A549 (cell line): ENCODE results near the gene ENTPD2. TPM values are rescaled to one million over a fixed set of nuclear protein-coding genes. Genes with fewer than 3 reads are reported as not detected.

Experiments
- ATAC-seq, 2 experiments: fragments of 200-7000 bp in 1 of 2; fragments of >200 bp in 1 of 2; cut with Nextera tagmentation in 1 of 2; cut with Tn5 transposase in 1 of 2; 3 replicates each; pipeline versions ENCODE4 v1.8.0 to v1.9.1; 2018 to 2020; ENCODE audit warnings: mild to moderate bottlenecking in 1 of 2, moderate library complexity in 1 of 2
- CTCF ChIA-PET: fragments of 300-600 bp; sonication (Branson Sonifier 250); formaldehyde crosslinking; extraction: SDS; loops from one replicate; lab custom pipeline; 2021; ENCODE audit warnings: antibody characterized with exemption, inconsistent platforms; lab: Yijun Ruan, JAX
- POLR2A ChIA-PET: fragments of 350-600 bp; formaldehyde crosslinking; extraction: SDS; loops from one replicate; lab custom pipeline; 2021; ENCODE audit warnings: antibody characterized with exemption, inconsistent platforms; lab: Yijun Ruan, JAX
- DNase-seq, 2 experiments: peaks; one replicate each; pipeline versions ENCODE4 v3.0.0 to v3.0.0-alpha.2; 2011 to 2016; ENCODE audit warnings: low read depth in 1 of 2, low spot score in 1 of 2
- FAIRE-seq: peaks from 2 replicates; lab custom pipeline; 2011; peaks lifted over from hg19 to GRCh38; lab: Jason Lieb, UNC
- H3K27ac ChIP-seq, 2 experiments: fragments of >200 bp; sonication (Bioruptor Twin); formaldehyde crosslinking; 3 replicates each; pipeline ENCODE4 v1.5.1; 2016 to 2017
- H3K4me1 ChIP-seq: fragments of >200 bp; sonication (Bioruptor Twin); formaldehyde crosslinking; 3 replicates; pipeline ENCODE4 v1.6.1; 2016
- H3K4me2 ChIP-seq: fragments of >200 bp; sonication (Bioruptor Twin); formaldehyde crosslinking; 3 replicates; pipeline ENCODE4 v1.6.1; 2016
- H3K4me3 ChIP-seq: fragments of >200 bp; sonication (Bioruptor Twin); formaldehyde crosslinking; 3 replicates; pipeline ENCODE4 v1.5.1; 2016
- H3K9me3 ChIP-seq: fragments of >200 bp; sonication (Bioruptor Twin); formaldehyde crosslinking; 3 replicates; pipeline ENCODE4 v1.6.1; 2016
- CBX2 ChIP-seq: fragments of 200-600 bp; sonication (generic); IDR thresholded peaks from 2 replicates; pipeline ENCODE4 v1.6.1; 2016; ENCODE audit warnings: low read depth, mild to moderate bottlenecking, borderline replicate concordance
- ESRRA ChIP-seq: fragments of 150-350 bp; IDR thresholded peaks from 2 replicates; pipeline ENCODE4 v1.6.1; 2014; ENCODE audit warnings: mild to moderate bottlenecking, low read length, borderline replicate concordance
- PHF8 ChIP-seq: fragments of 200-600 bp; sonication (generic); IDR thresholded peaks from 2 replicates; pipeline ENCODE4 v1.6.1; 2016; ENCODE audit warnings: low read depth, mild to moderate bottlenecking, antibody characterized with exemption, moderate library complexity, borderline replicate concordance
- POLR2AphosphoS2 ChIP-seq: conservative IDR thresholded peaks from 2 replicates; pipeline ENCODE4 v1.6.1; 2012; ENCODE audit warnings: low read length, improper control_type of control experiment, inconsistent platforms
- RARB ChIP-seq: fragments of 250-450 bp; sonication (Bioruptor Pico); IDR thresholded peaks from 2 replicates; pipeline ENCODE4 v1.8.0; 2021; ENCODE audit warnings: mild to moderate bottlenecking, moderate library complexity
- SMC3 ChIP-seq: fragments of >200 bp; sonication (Bioruptor Twin); formaldehyde crosslinking; IDR thresholded peaks from 3 replicates; pipeline ENCODE4 v1.6.1; 2018; ENCODE audit warnings: inconsistent platforms
- SREBF2 ChIP-seq: fragments of 450-650 bp; IDR thresholded peaks from 2 replicates; pipeline ENCODE4 v1.6.1; 2014; ENCODE audit warnings: mild to moderate bottlenecking, moderate library complexity
- TFCP2L1 ChIP-seq: fragments of 250-450 bp; sonication (Bioruptor Pico); IDR thresholded peaks from 2 replicates; pipeline ENCODE4 v1.5.0; 2021; ENCODE audit warnings: mild to moderate bottlenecking
- TP53 ChIP-seq: fragments of 250-450 bp; sonication (Bioruptor Pico); IDR thresholded peaks from 2 replicates; pipeline ENCODE4 v1.5.0; 2021; ENCODE audit warnings: mild to moderate bottlenecking, moderate library complexity
- ZNF302 ChIP-seq: fragments of 250-450 bp; sonication (Bioruptor Pico); IDR thresholded peaks from 2 replicates; pipeline ENCODE4 v1.9.0; 2021; ENCODE audit warnings: inconsistent platforms, mild to moderate bottlenecking, moderate library complexity
- ZSCAN20 ChIP-seq: fragments of 250-450 bp; sonication (Bioruptor Pico); IDR thresholded peaks from 2 replicates; pipeline ENCODE4 v1.8.0; 2022; ENCODE audit warnings: mild to moderate bottlenecking, moderate library complexity
- WGBS: methylation state at CpG from one replicate; pipeline ENCODE4 v1.1.6; 2017; ENCODE audit errors: missing lambda C conversion rate; 5-methylcytosine and 5-hydroxymethylcytosine counted together
- polyA plus RNA-seq, 4 experiments: library from polyadenylated mRNA; depleted of rRNA in 3 of 4; stranded (reverse); fragments of >200 nt; fragmentation: RNase III in 1 of 4; extraction: RNeasy Plus Mini Kit Qiagen cat#74134 plus additional on column Dnase treatment in 1 of 4; gene quantifications; 2 replicates in 3 of 4; 3 replicates in 1 of 4; pipeline ENCODE4 v1.2.3, GENCODE V29; 2011 to 2017
- TF ChIP-seq, protein P1 (sequence below): IDR thresholded peaks from 2 replicates; pipeline ENCODE4 v1.6.1; 2012
- TF ChIP-seq, protein P2 (sequence below): fragments of 200-600 bp; sonication (generic); IDR thresholded peaks from 2 replicates; pipeline ENCODE4 v1.6.1; 2016; ENCODE audit warnings: antibody characterized with exemption, mild to moderate bottlenecking, moderate library complexity
- TF ChIP-seq, protein P3 (sequence below): IDR thresholded peaks from 2 replicates; pipeline ENCODE4 v1.6.1; 2012; ENCODE audit warnings: low read depth, borderline replicate concordance
- TF ChIP-seq, protein P4 (sequence below): fragments of 450-650 bp; IDR thresholded peaks from 2 replicates; pipeline ENCODE4 v1.6.1; 2014; ENCODE audit warnings: antibody characterized with exemption

ENTPD2 gene
- polyA plus RNA-seq, 2 of the 4 experiments (the other 2 are of a cell fraction), result 0.75 to 1.2 TPM

DNA sequence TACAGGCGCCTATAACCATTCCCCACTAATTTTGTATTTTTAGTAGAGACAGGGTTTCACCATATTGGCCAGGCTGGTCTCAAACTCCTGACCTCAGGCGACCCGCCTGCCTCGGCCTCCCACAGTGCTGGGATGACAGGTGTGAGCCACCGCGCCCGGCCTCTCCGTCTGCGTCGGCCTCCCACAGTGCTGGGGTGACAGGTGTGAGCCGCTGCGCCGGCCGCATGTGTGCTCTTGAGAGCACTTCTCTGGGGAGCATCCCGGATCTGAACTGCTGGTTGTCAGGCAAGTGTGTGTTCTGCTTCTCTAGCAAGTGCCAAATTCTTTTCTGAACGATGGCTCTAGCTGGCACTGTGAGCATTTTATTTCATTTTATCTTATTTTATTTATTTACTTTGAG lies 3.7 kb upstream of the ENTPD2 start:
- FAIRE-seq, result no peak

DNA sequence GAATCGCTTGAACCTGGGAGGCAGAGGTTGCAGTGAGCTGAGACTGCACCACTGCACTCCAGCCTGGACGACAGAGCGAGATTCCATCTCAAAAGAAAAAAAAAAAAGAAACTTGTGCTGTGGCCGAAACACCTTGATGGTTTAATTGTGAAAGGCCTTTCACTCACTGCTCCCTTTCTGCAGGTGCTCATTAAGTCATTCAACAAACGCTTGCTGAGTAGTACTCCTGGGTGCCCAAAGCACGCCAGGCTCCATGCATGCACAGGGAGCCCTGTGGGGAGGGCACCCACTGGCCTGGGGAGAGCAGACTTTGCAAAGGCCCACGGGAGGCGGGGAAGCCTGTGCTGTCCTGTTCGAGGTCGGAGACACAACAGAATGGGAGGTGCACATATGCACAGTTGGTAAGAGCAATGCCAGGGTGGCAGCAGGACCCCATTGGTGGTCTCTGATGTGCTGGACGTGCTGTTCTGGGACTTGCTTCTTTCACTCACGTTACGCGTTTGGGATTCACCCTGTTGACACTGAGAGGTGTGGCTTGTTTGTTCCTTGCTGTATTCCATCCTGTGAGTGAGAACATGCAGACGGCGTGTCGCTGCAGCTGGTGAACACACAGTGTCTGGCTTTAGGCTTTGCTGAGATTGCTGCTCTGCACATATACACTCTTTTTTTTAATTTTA lies 3.0 kb upstream of the ENTPD2 start:
- no peaks in the 10 kb centered on the region for H3K9me3 ChIP-seq
- H3K4me3 ChIP-seq, result no peak overlapping the region
- ChIA-PET CTCF (interaction anchor here (0.6 to 19.2 kb wide), 8 partner anchors 3 to 269 kb away, joined by 3 to 656 read pairs (median 12); partner anchors contain the start of genes ABCA2, ENTPD2, NPDC1 and SAPCD2), POLR2A (interaction anchor here (0.7 kb wide), 1 partner anchor 160 kb away, joined by 6 read pairs; no protein-coding TSS in a partner anchor)
- H3K4me2 ChIP-seq, result peak overlapping the region; percentile 62
- DNase-seq (peak in 1 of 2 experiments; percentile 57), FAIRE-seq (no peak), ATAC-seq (peak in 1 of 2 experiments; percentile 8; a peak in 1 of 6 replicates)
- 42% methylated on average over 17 of the region's 17 CpGs for WGBS
- TF ChIP-seq, protein P1, sequence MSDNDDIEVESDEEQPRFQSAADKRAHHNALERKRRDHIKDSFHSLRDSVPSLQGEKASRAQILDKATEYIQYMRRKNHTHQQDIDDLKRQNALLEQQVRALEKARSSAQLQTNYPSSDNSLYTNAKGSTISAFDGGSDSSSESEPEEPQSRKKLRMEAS, result 0 out of 2 replicates have a peak, but pooled peaks have one; percentile 31
- TF ChIP-seq PHF8 (no peak), TP53 (CRISPR knock-in tag) (no peak)
- H3K4me1 ChIP-seq, result peaks cover 56% of the 10 kb centered on the region
- peak overlapping the region; percentile 17 to 79; a peak in 3 of 6 replicates for H3K27ac ChIP-seq

More for the DNA sequence above, 3.7 kb upstream of the ENTPD2 start:
- no peaks in the 10 kb centered on the region for H3K9me3 ChIP-seq
- TF ChIP-seq ZSCAN20 (CRISPR knock-in tag) (no peak), SREBF2 (no peak), RARB (no peak), CBX2 (no peak)
- TF ChIP-seq, protein P2, sequence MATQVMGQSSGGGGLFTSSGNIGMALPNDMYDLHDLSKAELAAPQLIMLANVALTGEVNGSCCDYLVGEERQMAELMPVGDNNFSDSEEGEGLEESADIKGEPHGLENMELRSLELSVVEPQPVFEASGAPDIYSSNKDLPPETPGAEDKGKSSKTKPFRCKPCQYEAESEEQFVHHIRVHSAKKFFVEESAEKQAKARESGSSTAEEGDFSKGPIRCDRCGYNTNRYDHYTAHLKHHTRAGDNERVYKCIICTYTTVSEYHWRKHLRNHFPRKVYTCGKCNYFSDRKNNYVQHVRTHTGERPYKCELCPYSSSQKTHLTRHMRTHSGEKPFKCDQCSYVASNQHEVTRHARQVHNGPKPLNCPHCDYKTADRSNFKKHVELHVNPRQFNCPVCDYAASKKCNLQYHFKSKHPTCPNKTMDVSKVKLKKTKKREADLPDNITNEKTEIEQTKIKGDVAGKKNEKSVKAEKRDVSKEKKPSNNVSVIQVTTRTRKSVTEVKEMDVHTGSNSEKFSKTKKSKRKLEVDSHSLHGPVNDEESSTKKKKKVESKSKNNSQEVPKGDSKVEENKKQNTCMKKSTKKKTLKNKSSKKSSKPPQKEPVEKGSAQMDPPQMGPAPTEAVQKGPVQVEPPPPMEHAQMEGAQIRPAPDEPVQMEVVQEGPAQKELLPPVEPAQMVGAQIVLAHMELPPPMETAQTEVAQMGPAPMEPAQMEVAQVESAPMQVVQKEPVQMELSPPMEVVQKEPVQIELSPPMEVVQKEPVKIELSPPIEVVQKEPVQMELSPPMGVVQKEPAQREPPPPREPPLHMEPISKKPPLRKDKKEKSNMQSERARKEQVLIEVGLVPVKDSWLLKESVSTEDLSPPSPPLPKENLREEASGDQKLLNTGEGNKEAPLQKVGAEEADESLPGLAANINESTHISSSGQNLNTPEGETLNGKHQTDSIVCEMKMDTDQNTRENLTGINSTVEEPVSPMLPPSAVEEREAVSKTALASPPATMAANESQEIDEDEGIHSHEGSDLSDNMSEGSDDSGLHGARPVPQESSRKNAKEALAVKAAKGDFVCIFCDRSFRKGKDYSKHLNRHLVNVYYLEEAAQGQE, result no peak
- TF ChIP-seq, all 56 proteins: peak for 0
- DNase-seq (no peak), ATAC-seq (no peak)
- Histone ChIP-seq H3K4me1 (peaks cover 56% of the 10 kb centered on the region), H3K27ac (peak overlapping the region; percentile 17 to 79; a peak in 3 of 6 replicates), H3K4me2 (peak overlapping the region; percentile 62), H3K4me3 (no peak overlapping the region)
- POLR2A ChIA-PET, result no interaction called here
- 54% methylated on average over 16 of the region's 16 CpGs for WGBS
- CTCF ChIA-PET, result interaction anchor here (1.2 to 19.2 kb wide), 6 partner anchors 4 to 179 kb away, joined by 3 to 656 read pairs (median 10); partner anchors contain the start of genes ENTPD2, NPDC1 and SAPCD2

DNA sequence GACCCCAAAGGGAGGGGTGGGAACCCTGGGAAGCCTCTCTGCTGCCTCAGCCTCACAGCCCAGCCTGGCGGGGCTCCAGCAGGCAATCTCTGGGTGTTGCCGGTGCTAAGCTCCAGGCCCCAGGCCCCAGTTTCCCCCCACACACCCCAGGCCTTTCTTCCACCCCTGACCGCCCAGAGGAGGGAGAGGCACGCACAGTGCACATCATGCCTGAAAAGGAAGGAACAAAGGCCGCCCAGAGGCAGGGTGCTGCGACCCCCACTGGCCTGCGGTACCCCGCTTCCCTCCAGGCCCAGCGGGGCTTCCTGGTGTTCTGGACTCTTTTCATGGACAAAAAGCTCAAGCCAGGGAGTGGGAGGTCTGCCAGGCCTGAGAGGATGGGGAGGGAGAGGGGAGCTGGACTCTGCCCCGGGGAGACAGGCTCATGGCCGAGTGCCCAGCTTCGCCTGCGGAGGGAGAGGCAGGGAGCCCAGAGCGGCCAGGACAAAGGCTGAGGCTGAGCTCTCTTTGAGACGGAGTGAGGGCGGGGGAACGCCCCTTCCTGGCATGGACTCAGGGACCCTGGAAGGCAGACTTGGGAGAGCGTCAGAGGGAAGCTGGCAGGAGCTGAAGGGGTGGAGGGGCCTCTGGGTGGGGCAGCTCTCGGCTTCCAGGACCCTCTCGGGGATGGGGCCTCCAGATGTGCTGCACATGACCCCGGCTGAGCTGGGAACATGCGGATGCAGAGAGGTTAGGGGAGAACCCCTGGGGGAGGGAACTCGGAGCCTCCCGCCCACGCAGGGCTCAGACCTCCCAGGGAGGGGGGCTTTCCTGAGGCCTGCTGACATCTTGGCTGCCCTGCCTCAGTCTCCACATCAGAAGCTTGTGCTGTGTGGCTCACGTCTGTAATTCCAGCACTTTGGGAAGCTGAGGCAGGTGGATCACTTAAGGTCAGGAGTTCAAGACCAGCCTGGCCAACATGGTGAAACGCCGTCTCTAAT lies 1.8 kb upstream of the ENTPD2 start:
- peaks cover 56% of the 10 kb centered on the region for H3K4me1 ChIP-seq
- CTCF ChIA-PET, result interaction anchor here (0.9 to 19.2 kb wide), 9 partner anchors 2 to 268 kb away, joined by 3 to 656 read pairs (median 4); partner anchors contain the start of genes ABCA2, ENTPD2, NPDC1 and SAPCD2
- peak overlapping the region; percentile 99 for H3K4me2 ChIP-seq
- no peaks in the 10 kb centered on the region for H3K9me3 ChIP-seq
- POLR2A ChIA-PET, result interaction anchor here (0.8 to 1.3 kb wide), 5 partner anchors 12 to 327 kb away, joined by 3 to 6 read pairs (median 5); partner anchors contain the start of genes SAPCD2 and TMEM141
- peak overlapping the region; percentile 79 to 88 for H3K27ac ChIP-seq
- no peak overlapping the region for H3K4me3 ChIP-seq
- 29% methylated on average over 18 of the region's 28 CpGs for WGBS
- peak; percentile 58 to 76 for DNase-seq
- ATAC-seq, result peak; percentile 54 to 82
- TF ChIP-seq PHF8 (no peak), POLR2AphosphoS2 (no peak), ZNF302 (CRISPR knock-in tag) (no peak), SREBF2 (no peak), SMC3 (no peak), TFCP2L1 (CRISPR knock-in tag) (no peak), ESRRA (no peak)
- TF ChIP-seq, protein P3, sequence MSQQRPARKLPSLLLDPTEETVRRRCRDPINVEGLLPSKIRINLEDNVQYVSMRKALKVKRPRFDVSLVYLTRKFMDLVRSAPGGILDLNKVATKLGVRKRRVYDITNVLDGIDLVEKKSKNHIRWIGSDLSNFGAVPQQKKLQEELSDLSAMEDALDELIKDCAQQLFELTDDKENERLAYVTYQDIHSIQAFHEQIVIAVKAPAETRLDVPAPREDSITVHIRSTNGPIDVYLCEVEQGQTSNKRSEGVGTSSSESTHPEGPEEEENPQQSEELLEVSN, result no peak
- TF ChIP-seq, protein P4, sequence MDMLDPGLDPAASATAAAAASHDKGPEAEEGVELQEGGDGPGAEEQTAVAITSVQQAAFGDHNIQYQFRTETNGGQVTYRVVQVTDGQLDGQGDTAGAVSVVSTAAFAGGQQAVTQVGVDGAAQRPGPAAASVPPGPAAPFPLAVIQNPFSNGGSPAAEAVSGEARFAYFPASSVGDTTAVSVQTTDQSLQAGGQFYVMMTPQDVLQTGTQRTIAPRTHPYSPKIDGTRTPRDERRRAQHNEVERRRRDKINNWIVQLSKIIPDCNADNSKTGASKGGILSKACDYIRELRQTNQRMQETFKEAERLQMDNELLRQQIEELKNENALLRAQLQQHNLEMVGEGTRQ, result no peak
- FAIRE-seq, result peak; percentile 67
